ENCODE results near the gene CEP170B. TPM values are rescaled to one million over a fixed set of nuclear protein-coding genes. Genes with fewer than 3 reads are reported as not detected.
A peak's percentile ranks its signal among the peaks of the same experiment; 100 is the strongest.
"Not testable (repeated sequence)": the region's sequence is repeated elsewhere in the genome, so short reads cannot be mapped to it uniquely, and the experiment has no call there.

CEP170B gene
- polyA plus RNA-seq, 6 donors from 2014 or later = not detected

DNA sequence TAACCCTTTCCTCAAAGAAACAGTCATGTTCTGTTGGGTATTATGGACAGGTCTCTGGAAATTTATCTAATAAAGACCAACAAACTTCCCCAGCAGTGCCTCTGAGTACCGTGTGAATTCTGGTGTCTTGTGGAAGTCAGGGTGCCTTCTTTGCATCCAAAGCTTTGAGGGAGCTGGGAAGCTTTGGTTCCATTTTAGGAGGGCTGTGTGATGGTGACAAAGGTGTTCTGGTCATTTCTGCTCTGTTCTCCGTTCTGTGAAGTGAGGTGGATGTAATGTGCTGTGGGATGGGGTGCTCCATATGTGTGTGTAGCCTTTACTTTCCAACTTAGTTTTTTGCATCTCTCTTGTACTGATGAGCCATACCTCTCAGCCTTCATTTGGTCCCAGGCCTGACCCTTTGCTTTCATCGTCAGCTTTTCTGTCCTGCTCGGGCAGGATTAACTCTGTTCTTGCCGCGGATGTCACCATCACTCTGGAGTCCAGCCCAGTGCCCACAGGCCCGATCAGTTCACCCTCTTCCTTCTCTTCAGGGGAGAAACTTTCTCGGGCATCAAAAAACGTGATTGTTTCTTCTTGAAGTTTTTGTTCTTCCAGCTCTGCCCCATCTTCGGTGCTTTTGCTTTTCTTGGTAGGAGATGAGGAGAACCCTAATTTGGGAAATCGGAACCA is 72.8 kb downstream of the CEP170B start:
- peaks cover 0 to 8% (median 0%) of the 10 kb centered on the region in 3 donors for H3K27me3 Mint-ChIP-seq
- H3K36me3 Mint-ChIP-seq = no peaks in the 10 kb centered on the region
- H3K27ac Mint-ChIP-seq = peak overlapping the region in 3 of 6 donors; percentile 37 to 80 (median 52)
- no peak for DNase-seq
- ATAC-seq (ENCODE audit: low read depth in 2 of 2) = no peak
- peaks cover 11 to 20% (median 13%) of the 10 kb centered on the region in 3 donors for H3K4me1 Mint-ChIP-seq
- no peaks in the 10 kb centered on the region for H3K9me3 Mint-ChIP-seq
- no peak overlapping the region for H3K4me3 Mint-ChIP-seq

GRCh38 chr14:104938436-104938835 is 73.4 kb downstream of the CEP170B start:
- DNase-seq (no peak), ATAC-seq (ENCODE audit: low read depth in 2 of 2) (no peak)
- Mint-ChIP-seq H3K27ac (peak overlapping the region in 1 of 6 donors; percentile 52), H3K36me3 (no peaks in the 10 kb centered on the region), H3K27me3 (peaks cover 0 to 8% (median 0%) of the 10 kb centered on the region in 3 donors), H3K4me3 (no peak overlapping the region), H3K9me3 (no peaks in the 10 kb centered on the region), H3K4me1 (peaks cover 9 to 15% (median 11%) of the 10 kb centered on the region in 3 donors)

- peaks cover 9 to 15% (median 11%) of the 10 kb centered on the region in 3 donors for H3K4me1 Mint-ChIP-seq
- H3K4me3 Mint-ChIP-seq = no peak overlapping the region
- ATAC-seq (ENCODE audit: low read depth in 2 of 2) (no peak), DNase-seq (no peak)
- H3K27me3 Mint-ChIP-seq = peaks cover 0 to 8% (median 0%) of the 10 kb centered on the region in 3 donors
- no peak overlapping the region for H3K27ac Mint-ChIP-seq
- no peaks in the 10 kb centered on the region for H3K9me3 Mint-ChIP-seq
- no peaks in the 10 kb centered on the region for H3K36me3 Mint-ChIP-seq
Observed at GRCh38 chr14:104938960-104939359, 73.9 kb downstream of the CEP170B start.

DNA sequence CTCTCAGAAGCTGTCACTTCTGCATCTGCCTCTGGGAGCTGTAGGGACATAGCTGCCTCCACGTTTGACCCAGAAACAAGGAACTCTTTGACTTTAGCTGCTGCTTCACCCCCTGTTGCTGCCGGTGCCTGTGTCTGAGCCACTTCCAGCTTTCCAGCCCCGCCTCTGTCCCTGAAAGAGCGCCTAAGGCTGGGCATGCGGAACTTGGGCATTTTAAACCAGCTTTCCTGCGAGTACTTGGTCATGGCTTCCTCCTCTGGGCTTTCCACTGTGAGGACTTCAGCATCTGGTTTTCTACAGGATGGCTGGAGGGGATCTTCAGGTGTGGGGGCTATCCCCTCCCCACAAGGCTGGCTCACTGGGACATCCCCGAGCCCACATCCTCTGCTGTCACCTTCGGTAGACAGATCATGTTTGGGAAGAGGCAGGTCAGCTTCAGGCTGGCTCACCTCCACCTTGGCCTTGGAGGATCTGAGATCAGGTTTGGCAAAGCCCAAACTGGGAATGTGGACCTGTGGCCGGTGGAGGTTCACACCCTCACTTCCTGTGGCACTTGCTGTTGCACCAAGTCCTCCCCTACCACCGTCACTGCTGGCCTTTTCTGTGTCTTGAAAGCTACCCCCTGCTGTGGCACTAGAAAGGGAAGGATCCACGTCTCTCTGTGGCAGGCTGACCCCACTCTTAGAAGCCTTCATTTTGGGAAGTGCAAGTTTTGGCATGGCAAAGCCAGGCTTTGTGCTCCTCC is 74.8 kb downstream of the CEP170B start:
- H3K27me3 Mint-ChIP-seq = peaks cover 0 to 3% (median 0%) of the 10 kb centered on the region in 3 donors
- H3K27ac Mint-ChIP-seq = peak overlapping the region in 1 of 6 donors; percentile 13
- no peak overlapping the region for H3K4me3 Mint-ChIP-seq
- no peaks in the 10 kb centered on the region for H3K36me3 Mint-ChIP-seq
- ATAC-seq (ENCODE audit: low read depth in 2 of 2) (no peak), DNase-seq (no peak)
- no peaks in the 10 kb centered on the region for H3K9me3 Mint-ChIP-seq
- H3K4me1 Mint-ChIP-seq = peaks cover 2 to 9% (median 3%) of the 10 kb centered on the region in 3 donors

DNA sequence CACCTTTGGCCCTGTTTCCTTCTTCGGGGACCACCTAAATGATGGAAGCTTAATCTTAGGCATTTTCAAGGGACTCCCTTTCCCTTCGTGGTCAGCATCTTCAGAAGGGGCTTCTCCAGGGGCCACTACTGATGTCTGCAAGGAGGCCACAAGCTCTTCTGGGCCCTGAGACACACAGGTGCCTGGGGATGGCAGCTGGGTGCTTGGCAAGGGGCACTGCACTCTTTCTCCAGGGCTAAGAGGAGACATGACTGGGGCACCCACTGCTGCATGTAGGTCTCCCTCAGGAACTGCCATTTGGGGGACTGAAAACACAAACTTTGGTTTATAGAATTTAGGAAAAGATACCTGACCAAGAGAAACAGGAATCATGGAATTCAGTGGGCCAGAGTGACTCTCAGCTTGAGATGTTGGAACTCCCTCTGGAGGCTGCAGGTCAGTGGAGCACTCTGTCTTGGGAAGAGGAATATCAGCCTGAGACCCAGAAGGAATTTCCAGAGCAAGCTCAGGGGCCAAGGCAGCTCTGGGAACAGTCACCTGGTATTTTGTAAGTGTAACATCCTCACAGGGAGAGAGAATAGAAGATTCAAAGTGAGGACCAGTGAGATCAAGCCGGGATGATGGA is 75.6 kb downstream of the CEP170B start:
- no peaks in the 10 kb centered on the region for H3K27me3 Mint-ChIP-seq
- H3K4me3 Mint-ChIP-seq = peak overlapping the region in 1 of 8 donors; percentile 9
- H3K4me1 Mint-ChIP-seq = peaks cover 0 to 5% (median 0%) of the 10 kb centered on the region in 3 donors
- ATAC-seq (ENCODE audit: low read depth in 2 of 2) = no peak
- DNase-seq = no peak
- no peaks in the 10 kb centered on the region for H3K36me3 Mint-ChIP-seq
- no peak overlapping the region for H3K27ac Mint-ChIP-seq
- H3K9me3 Mint-ChIP-seq = no peaks in the 10 kb centered on the region

- no peaks in the 10 kb centered on the region for H3K27me3 Mint-ChIP-seq
- no peak overlapping the region for H3K27ac Mint-ChIP-seq
- no peak for DNase-seq
- no peaks in the 10 kb centered on the region for H3K4me1 Mint-ChIP-seq
- H3K9me3 Mint-ChIP-seq = no peaks in the 10 kb centered on the region
- ATAC-seq (ENCODE audit: low read depth in 2 of 2) = no peak
- H3K36me3 Mint-ChIP-seq = no peaks in the 10 kb centered on the region
- H3K4me3 Mint-ChIP-seq = no peak overlapping the region
Observed at GRCh38 chr14:104941508-104942365, 76.7 kb downstream of the CEP170B start.

DNA sequence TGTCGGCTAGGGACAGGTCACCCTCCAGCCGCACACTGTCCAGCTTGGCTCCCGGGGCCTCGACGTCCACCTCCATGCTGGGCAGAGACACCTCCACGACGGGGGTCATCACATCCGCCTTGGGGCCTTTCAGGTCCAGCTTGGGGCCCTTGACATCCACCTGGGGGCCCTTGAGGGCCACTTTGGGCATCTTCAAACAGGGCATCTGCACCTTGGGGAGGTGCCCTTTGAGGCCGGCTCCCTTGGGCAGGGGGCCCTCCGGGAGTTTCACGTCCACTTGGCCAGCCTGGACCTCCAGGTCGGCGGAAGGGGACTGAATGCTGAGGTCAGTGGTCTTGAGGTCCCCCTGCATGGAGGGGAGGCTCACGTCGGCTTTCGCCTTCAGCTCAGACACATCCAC is 77.5 kb downstream of the CEP170B start:
- DNase-seq (no peak), ATAC-seq (ENCODE audit: low read depth in 2 of 2) (no peak)
- Mint-ChIP-seq H3K9me3 (no peaks in the 10 kb centered on the region), H3K27ac (no peak overlapping the region), H3K4me3 (no peak overlapping the region), H3K4me1 (no peaks in the 10 kb centered on the region), H3K36me3 (no peaks in the 10 kb centered on the region), H3K27me3 (no peaks in the 10 kb centered on the region)

DNA sequence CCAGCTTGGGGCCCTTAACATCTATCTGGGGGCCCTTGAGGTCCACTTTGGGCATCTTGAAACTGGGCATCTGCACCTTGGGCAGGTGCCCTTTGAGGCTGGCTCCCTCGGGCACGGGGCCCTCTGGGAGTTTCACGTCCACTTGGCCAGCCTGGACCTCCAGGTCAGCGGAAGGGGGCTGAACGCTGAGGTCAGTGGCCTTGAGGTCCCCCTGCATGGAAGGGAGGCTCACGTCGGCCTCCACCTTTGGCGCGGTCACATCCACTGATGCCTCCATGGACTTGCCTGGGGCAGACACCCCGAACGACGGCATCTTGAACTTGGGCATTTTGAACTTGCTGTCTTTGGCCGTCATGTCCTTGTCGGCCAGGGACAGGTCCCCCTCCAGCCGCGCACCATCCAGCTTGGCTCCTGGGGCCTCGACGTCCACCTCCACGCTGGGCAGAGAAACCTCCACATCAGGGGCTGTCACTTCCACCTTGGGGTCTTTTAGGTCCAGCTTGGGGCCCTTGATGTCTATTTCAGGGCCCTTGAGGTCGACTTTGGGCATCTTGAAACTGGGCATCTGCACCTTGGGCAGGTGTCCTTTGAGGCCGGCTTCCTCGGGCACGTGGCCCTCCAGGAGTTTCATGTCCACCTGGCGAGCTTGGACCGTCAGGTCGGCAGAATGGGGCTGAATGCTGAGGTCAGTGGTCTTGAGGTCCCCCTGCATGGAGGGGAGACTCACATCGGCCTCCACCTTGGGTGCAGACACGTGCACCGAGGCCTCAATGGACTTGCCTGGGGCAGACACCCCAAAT is 78.3 kb downstream of the CEP170B start:
- not testable (repeated sequence) for DNase-seq; H3K36me3 Mint-ChIP-seq; H3K27me3 Mint-ChIP-seq; H3K4me1 Mint-ChIP-seq; ATAC-seq (ENCODE audit: low read depth in 2 of 2); H3K4me3 Mint-ChIP-seq; H3K9me3 Mint-ChIP-seq; H3K27ac Mint-ChIP-seq

GRCh38 chr14:104944016-104944308 is 78.9 kb downstream of the CEP170B start:
- not testable (repeated sequence) for H3K27ac Mint-ChIP-seq; H3K9me3 Mint-ChIP-seq; H3K27me3 Mint-ChIP-seq; H3K4me3 Mint-ChIP-seq; DNase-seq; ATAC-seq (ENCODE audit: low read depth in 2 of 2); H3K4me1 Mint-ChIP-seq; H3K36me3 Mint-ChIP-seq

DNA sequence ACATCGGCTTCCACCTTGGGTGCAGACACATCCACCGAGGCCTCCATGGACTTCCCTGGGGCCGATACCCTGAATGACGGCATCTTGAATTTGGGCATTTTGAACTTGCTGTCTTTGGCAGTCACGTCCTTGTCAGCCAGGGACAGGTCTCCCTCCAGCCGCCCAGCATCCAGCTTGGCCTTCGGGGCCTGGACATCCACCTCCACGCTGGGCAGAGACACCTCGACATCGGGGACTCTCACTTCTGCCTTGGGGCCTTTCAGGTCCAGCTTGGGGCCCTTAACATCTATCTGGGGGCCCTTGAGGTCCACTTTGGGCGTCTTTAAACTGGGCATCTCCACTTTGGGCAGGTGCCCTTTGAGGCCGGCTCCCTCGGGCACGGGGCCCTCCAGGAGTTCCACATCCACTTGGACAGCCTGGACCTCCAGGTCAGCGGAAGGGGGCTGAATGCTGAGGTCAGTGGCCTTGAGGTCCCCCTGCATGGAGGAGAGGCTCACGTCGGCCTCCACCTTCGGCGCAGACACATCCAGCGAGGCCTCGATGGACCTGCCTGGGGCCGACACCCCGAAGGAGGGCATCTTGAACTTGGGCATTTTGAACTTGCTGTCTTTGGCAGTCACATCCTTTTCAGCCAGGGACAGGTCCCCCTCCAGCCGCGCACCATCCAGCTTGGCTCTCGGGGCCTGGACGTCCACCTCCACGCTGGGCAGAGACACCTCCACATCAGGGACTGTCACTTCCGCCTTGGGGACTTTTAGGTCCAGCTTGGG is 79.6 kb downstream of the CEP170B start:
- H3K4me1 Mint-ChIP-seq; H3K9me3 Mint-ChIP-seq; H3K27ac Mint-ChIP-seq; H3K4me3 Mint-ChIP-seq; H3K36me3 Mint-ChIP-seq; ATAC-seq (ENCODE audit: low read depth in 2 of 2); DNase-seq; H3K27me3 Mint-ChIP-seq: not testable (repeated sequence)

- H3K4me3 Mint-ChIP-seq; H3K36me3 Mint-ChIP-seq; H3K27me3 Mint-ChIP-seq; ATAC-seq (ENCODE audit: low read depth in 2 of 2); H3K9me3 Mint-ChIP-seq; H3K27ac Mint-ChIP-seq; H3K4me1 Mint-ChIP-seq; DNase-seq: not testable (repeated sequence)
Observed at GRCh38 chr14:104945266-104945665, 80.2 kb downstream of the CEP170B start.
